GM18858 (cell line): Measurements from ENCODE around the gene GNA14.
"Not testable (repeated sequence)": the region's sequence is repeated elsewhere in the genome, so short reads cannot be mapped to it uniquely, and the experiment has no call there.

ENCODE experiments used
- ATAC-seq: cut with Tn5 transposase; IDR thresholded peaks from one replicate; pipeline ENCODE4 v1.9.1; 2021; ENCODE audit not compliant: unreplicated experiment

GNA14 gene

DNA sequence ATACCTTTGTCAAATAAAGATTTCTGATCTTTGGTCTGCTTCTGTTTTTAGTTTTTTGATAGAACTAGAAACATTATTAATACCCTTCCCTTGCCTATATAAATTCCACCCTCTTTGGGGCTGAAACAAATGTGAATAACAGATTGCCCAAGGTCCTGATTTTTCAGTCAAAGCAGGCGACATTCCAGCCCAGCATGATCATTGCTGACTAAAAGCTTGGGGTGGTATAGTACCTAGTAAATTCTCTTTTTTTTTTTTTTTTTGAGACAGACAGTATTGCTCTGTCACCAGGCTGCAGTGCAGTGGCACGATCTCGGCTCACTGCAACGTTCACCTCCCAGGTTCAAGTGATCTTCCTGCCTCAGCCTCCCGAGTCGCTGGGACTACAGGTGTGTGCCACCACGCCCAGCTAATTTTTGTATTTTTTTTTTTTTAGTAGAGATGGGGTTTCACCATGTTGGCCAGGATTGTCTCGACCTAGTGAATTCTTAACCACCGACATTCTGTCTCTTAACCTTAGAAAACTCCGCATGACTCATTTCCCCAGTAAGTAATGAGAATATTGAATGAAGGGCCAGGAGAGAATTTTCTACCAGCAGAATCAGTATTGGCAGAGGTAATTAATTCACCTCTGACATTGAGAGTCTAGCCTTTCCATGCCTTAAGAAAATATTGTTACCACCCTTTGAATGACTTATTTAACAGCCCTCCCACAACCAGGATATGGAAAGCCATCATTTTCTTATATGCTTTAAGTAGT lies 226.4 kb downstream of the GNA14 start:
- ATAC-seq, result no peak

DNA sequence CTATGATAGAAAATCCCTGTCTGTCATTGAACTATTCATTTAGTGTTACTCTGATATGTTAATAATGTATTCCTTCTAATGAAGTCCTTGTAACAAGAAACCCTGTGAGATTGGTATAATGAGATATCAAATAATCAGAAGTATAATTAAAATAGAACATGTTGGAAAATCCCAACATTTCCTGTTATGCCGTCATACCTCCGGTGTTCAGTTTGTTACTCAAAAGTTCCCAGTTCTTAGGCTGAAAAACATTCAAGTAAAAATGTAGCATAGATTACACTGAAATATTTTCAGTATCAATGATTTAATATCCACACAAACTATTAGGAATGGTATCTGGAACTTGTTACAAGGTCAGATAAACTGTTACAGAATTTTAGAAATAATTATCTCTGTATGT lies 227.5 kb downstream of the GNA14 start:
- ATAC-seq, result no peak

DNA sequence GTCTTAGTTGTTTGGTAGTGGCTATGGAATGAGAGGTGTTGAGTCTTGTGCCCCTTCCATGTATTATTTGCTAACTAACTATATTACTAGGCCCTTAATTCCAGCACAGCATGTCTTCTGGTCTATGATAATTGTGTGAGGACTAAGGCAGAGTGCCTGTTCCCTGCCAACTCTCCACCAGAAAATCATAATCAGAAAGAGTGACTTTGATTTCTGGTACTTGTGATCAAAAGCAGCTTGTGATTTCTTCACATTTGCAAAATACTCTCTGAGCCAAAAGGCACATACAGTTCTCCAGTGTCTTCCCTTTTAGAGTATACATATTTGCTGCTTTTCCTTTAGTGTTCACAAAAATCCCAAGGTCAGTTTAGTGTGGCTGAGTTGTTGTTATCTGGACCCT lies 229.9 kb downstream of the GNA14 start:
- ATAC-seq, result no peak

DNA sequence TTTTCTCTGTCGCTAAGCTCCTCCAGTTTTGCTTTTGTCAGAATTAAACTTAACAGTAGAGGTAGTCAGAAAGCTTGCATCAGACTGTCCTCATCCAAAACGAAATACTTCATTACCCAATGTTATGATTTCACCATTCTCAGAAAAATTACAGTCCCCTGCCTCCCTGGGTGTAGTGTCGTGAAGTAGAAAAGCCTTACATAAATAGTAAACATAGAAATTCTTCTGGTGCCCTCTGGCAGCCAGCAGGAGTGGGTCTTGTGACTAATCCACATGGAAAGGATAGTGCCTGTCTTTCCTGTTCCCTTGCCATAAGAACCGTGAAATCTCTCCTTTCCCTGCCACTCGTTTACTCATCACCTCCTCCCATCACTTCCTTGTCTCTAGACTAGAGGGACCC lies 230.6 kb downstream of the GNA14 start:
- ATAC-seq, result no peak

DNA sequence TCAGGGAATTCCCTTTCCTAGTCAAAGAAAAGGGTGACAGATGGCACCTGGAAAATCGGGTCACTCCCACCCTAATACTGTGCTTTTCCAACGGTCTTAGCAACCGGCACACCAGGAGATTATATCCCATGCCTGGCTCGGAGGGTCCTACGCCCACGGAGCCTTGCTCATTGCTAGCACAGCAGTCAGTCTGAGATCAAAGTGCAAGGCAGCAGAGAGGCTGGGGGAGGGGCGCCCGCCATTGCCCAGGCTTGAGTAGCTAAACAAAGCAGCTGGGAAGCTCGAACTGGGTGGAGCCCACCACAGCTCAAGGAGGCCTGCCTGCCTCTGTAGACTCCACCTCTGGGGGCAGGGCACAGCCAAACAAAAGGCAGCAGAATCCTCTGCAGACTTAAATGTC lies 239.6 kb downstream of the GNA14 start:
- not testable (repeated sequence) for ATAC-seq

DNA sequence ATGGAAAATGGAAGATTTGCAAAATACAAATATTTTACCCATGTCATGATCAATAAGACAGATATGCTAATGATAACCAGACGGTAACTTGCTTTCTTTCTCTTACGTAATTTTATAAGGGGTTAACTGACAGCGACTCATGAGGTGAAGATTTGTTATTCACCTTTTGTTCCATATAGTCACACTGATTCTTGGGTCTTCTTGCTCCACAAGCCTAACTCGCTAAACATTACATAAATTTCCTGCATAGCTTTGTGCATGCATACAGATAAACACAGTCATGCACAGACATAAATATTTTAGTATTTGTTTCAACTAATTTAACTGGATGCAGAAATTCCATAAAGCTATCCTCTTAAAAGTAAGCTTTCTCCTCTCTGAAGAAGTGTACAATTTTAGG lies 244.9 kb downstream of the GNA14 start:
- no peak for ATAC-seq

DNA sequence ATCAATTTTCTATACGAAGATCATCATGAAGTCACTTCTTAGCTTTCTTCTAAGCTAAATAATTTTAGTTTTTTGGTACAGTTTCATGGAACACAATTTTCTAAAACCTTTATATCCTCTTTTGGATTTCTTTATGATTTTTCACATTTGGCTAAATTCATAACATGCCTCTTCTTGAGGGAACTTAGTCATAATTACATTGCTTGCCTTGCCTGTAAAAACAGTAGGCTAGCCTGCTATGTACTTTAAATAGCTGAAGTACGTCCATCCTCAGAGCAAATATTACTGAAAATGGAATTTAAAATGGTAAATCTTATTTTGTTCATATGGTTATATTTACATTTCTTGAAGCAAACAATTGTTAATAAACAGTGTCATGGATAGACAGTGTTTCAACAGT lies 245.8 kb downstream of the GNA14 start:
- no peak for ATAC-seq

DNA sequence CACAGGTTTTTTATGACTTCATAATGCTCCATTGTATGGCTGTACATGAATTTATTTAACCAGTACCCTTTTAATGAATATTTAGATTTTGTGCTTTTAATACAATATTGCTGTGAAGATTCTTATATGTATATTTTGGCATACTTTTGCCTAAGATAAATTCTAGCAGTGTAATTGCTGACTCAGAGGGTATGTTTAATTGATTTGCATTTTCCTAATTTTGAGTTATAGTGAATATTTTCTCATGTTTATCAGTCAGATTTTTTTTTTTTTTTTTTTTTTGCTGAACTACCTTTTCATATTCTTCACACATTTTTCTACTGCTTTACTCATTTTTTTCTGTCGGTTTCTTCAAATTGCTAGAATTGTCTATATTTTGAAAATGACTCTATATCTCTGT lies 248.2 kb downstream of the GNA14 start:
- ATAC-seq, result no peak

DNA sequence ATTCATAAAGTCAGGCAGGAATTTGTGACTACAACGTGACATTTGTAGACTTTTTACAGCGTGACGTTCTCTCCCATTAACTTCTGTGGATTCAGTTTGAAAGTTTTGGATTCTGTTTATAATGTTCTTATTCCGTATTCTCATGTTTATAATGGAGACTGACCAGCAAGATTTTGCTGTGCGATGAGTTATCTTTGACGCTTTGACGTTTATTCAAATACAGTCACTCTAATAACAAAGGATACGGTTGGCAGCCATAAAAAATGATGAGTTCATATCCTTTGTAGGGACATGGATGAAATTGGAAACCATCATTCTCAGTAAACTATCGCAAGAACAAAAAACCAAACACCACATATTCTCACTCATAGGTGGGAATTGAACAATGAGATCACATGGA lies 249.5 kb downstream of the GNA14 start:
- ATAC-seq, result not testable (repeated sequence)

DNA sequence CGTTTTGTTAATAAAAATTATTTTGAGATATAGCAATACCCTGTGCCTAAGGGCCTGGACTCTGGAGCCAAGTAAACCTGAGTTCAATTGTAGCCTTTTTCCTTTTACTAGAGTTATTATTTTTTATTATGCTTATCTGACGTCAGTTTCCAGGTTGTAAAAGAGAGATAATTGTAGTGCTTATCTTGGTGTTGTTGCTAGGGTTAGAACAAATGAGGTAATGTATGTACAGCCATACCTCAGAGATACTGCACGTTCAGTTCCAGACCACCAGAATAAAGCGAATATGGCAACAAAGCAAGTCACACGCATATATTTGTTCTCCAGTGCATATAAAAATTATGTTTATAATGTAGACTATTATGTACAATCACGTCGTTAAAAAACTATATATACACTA lies 255.8 kb downstream of the GNA14 start:
- no peak for ATAC-seq

DNA sequence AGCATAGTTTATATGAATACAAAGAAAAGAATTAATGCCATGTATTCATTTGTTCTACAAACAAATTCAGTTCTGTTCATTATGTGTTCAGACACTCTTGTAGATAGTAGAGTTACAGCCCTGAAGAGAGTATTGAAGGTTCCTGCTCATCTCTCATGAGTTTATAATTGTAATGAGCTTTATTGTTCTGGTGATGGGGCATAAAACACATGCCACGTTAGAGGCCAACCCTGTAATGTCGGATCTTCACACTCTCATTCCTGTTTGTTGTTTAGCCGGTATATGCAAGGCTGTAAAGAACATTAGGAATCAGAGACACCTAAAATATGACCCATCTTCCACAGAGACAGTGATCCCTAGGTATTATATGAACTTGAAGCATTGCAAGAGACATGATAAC lies 256.3 kb downstream of the GNA14 start:
- no peak for ATAC-seq

DNA sequence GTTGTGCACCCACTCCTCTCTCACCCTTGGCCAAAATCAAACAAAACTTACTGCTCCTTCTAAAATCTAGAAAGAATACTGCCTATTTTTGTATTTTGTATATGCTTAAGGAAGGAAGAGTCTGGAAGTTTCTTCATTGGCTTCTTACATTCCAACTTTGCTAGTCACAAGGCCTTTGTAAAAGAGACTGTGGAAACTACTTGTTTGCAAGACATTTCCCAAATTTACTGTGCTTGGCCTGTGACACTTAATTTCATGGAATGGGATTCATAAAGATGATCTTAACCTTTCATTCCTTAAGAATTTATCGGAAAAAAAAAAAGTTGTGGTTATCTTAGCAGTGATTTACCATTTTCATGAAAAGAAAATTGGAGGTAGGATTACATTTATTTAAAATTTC lies 261.9 kb downstream of the GNA14 start:
- no peak for ATAC-seq

DNA sequence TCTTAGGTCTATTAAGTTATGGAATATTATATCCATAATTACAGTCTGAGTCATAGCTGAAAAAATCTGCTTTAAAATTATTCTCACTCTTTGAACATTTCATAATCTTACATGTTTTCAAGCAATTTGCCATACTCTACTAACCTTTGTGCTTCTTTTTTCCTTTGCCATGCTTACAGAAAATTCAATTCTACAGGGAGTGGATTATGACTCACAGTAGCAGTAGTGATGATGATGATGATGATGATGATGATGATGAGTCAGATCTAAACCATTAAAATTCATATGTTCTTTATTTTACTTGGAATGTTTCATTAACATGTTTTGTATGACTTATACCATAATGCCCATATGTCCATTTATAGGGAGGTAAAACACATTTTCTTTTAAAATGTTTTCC lies 263.7 kb downstream of the GNA14 start:
- no peak for ATAC-seq

DNA sequence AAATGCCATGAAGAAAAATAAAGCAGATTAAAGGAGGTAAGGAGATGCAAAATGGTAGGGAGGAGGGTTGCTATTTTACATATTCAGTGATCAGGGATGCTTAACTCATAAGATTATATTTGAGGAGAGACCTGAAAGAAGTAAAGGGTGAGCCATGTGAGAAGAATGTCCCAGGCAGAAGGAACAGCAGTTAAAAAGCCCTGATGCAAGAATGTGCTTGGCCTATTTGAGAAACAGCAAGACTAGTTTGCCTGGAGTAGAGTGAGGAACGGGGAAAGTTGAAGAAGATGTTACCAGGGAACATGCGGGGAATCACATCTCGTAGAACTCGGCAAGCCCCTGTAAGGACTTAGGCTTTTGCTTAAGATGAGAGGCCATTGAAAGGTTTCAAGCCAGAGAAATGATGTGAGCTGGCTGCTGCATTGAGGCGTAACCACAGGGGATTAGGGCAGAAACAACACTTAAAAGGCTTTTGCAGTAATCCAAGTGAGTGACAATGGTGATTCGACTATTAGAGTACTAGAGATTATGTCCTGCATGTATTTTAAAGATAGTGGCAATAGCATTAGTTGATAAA lies 272.1 kb downstream of the GNA14 start:
- ATAC-seq, result no peak

DNA sequence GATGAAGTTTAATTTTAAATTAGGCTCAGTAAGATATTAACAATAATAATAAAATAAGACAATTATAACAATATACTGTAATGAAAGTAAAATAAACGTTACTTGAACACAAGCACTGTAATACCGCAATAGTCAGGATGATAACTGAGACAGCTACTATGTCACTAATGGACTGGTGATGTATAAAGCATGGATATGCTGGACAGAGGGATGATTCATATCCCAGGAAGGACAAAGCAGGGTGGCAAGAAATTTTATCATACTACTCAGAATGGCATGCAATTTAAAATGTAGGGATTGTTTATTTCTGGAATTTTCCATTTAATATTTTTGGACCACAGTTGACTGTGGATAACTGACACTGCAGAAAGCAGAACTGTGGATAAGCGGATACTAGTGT lies 273.9 kb downstream of the GNA14 start:
- ATAC-seq, result no peak
